Common myeloid progenitor, CD34-positive (primary cell): ENCODE data around the gene COX14.
"Not testable (repeated sequence)": the region's sequence is repeated elsewhere in the genome, so short reads cannot be mapped to it uniquely, and the experiment has no call there.

Experiments
- CTCF ChIA-PET: fragments of 350-600 bp; sonication (Branson Sonifier 250); formaldehyde crosslinking; loops from one replicate; lab custom pipeline; 2021; ENCODE audit warnings: antibody characterized with exemption; lab: Charles Lee
- POLR2A ChIA-PET: fragments of 350-600 bp; sonication (Branson Sonifier 250); formaldehyde crosslinking; loops from one replicate; lab custom pipeline; 2021; ENCODE audit warnings: antibody characterized with exemption; lab: Charles Lee
- DNase-seq, 3 donors: peaks; one replicate each; pipeline versions ENCODE4 v3.0.0 to v3.0.0-alpha.2; 2013
- H3K27ac ChIP-seq, 2 experiments: 1 replicate in 1 of 2; 2 replicates in 1 of 2; pipeline ENCODE4 v1.7.0; 2013; ENCODE audit warnings: inconsistent platforms in 2 of 2, low read length in 2 of 2, mild to moderate bottlenecking in 2 of 2, low read depth in 1 of 2, moderate library complexity in 1 of 2; ENCODE audit not compliant: severe bottlenecking in 2 of 2, insufficient read depth in 1 of 2, poor library complexity in 1 of 2
- H3K27me3 ChIP-seq, 5 experiments: replicated peaks in 2 of 5; 1 replicate in 3 of 5; 2 replicates in 2 of 5; pipeline versions ENCODE4 v1.6.1 to v1.7.0; 2013; ENCODE audit warnings: low read length in 4 of 5, mild to moderate bottlenecking in 2 of 5, moderate library complexity in 2 of 5, inconsistent platforms in 1 of 5; ENCODE audit not compliant: insufficient read depth in 5 of 5, control insufficient read depth in 4 of 5
- H3K36me3 ChIP-seq, 4 experiments: 1 replicate in 2 of 4; 2 replicates in 2 of 4; pipeline versions ENCODE4 v1.6.1 to v1.7.0; 2013; ENCODE audit warnings: low read length in 3 of 4, control low read depth in 1 of 4, mild to moderate bottlenecking in 1 of 4; ENCODE audit not compliant: control insufficient read depth in 4 of 4, insufficient read depth in 4 of 4
- H3K4me1 ChIP-seq, 4 experiments: 1 replicate in 3 of 4; 2 replicates in 1 of 4; pipeline versions ENCODE4 v1.6.1 to v1.7.1; 2013; ENCODE audit warnings: low read length in 3 of 4, mild to moderate bottlenecking in 3 of 4, control low read depth in 1 of 4, inconsistent platforms in 1 of 4, moderate library complexity in 1 of 4; ENCODE audit not compliant: control insufficient read depth in 4 of 4, insufficient read depth in 4 of 4; ENCODE audit errors: control extremely low read depth in 1 of 4
- H3K4me3 ChIP-seq, 7 experiments: 1 replicate in 4 of 7; 2 replicates in 3 of 7; pipeline versions ENCODE4 v1.5.1 to v1.7.0; 2013; ENCODE audit warnings: mild to moderate bottlenecking in 7 of 7, low read length in 6 of 7, moderate library complexity in 6 of 7, inconsistent platforms in 2 of 7, low read depth in 2 of 7, control low read depth in 1 of 7; ENCODE audit not compliant: insufficient read depth in 4 of 7, control insufficient read depth in 1 of 7; ENCODE audit errors: extremely low read depth in 1 of 7
- H3K9me3 ChIP-seq, 5 experiments: 1 replicate in 4 of 5; 2 replicates in 1 of 5; pipeline versions ENCODE4 v1.6.1 to v1.7.1; 2013; ENCODE audit warnings: low read length in 4 of 5, mild to moderate bottlenecking in 2 of 5, inconsistent platforms in 1 of 5, low read depth in 1 of 5, moderate library complexity in 1 of 5; ENCODE audit not compliant: control insufficient read depth in 4 of 5, insufficient read depth in 2 of 5; ENCODE audit errors: control extremely low read depth in 1 of 5
- WGBS: methylation state at CpG from one replicate; pipeline ENCODE4 v1.1.5; 2013; ENCODE audit not compliant: insufficient coverage; 5-methylcytosine and 5-hydroxymethylcytosine counted together

COX14 gene

DNA sequence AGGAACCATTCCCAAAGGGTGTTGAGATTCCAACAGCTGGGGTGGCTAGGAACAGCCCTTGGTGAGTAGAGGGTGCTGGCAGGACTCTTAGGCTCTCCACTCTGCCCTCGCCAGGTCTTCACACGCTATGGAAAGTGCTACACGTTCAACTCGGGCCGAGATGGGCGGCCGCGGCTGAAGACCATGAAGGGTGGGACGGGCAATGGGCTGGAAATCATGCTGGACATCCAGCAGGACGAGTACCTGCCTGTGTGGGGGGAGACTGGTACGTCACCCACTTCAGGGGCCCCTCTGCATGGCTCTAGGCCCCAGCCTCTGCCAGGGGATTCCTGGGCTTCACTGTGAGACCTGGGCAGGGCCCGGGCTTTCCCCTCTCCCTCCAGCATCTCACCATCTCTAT is 34.9 kb upstream of the COX14 start:
- Histone ChIP-seq H3K4me1 (peaks cover 0 to 10% (median 1%) of the 10 kb centered on the region in 4 experiments), H3K36me3 (no peaks in the 10 kb centered on the region), H3K9me3 (no peaks in the 10 kb centered on the region), H3K27me3 (peaks cover 0 to 3% (median 2%) of the 10 kb centered on the region in 5 experiments), H3K27ac (no peak overlapping the region), H3K4me3 (no peak overlapping the region)
- ChIA-PET CTCF (interaction anchor here (0.8 to 6.9 kb wide), 8 partner anchors 9 to 237 kb away, joined by 3 to 37 read pairs (median 4); partner anchors contain the start of gene COX14), POLR2A (no interaction called here)
- no peak for DNase-seq
- WGBS = 97% methylated on average over 12 of the region's 12 CpGs

DNA sequence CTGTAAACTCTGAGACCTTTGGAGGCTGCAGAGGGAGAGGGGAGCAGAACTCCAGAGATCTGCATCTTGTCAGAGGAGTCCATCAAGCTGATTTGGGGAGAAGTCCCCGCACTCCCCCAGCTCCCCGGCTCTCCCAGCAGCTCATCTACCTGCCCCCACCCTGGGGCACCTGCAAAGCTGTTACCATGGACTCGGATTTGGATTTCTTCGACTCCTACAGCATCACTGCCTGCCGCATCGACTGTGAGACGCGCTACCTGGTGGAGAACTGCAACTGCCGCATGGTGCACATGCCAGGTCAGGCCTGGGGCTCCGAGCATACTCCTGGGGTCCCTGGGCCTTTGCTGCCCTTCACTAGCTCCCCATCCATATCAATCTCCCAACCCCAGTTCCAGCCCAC is 33.8 kb upstream of the COX14 start:
- ChIA-PET POLR2A (no interaction called here), CTCF (interaction anchor here (0.6 to 6.9 kb wide), 13 partner anchors 9 to 363 kb away, joined by 3 to 33 read pairs (median 4); partner anchors contain the start of gene COX14)
- Histone ChIP-seq H3K9me3 (no peaks in the 10 kb centered on the region), H3K4me3 (no peak overlapping the region), H3K27ac (no peak overlapping the region), H3K27me3 (peaks cover 0 to 2% (median 0%) of the 10 kb centered on the region in 5 experiments), H3K4me1 (peaks cover 0 to 3% (median 0%) of the 10 kb centered on the region in 4 experiments), H3K36me3 (no peaks in the 10 kb centered on the region)
- no peak for DNase-seq
- WGBS = 94% methylated on average over 10 of the region's 10 CpGs

DNA sequence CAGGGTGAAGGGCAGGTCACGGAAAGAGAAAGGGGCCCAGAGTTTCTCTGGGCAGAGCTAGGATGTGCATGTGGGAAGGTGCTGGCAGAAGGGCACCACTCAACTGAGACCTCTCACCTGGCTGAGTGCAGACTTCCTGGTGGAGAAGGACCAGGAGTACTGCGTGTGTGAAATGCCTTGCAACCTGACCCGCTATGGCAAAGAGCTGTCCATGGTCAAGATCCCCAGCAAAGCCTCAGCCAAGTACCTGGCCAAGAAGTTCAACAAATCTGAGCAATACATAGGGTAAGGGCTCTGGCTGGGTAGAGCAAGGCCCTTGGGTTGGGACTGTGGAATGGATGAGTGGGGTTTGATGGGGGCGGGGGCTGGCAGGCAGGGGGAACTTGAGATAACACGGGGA is 32.3 kb upstream of the COX14 start:
- no peaks in the 10 kb centered on the region for H3K9me3 ChIP-seq
- WGBS = 100% methylated on average over 5 of the region's 5 CpGs
- no peaks in the 10 kb centered on the region for H3K36me3 ChIP-seq
- peaks cover 0 to 8% (median 5%) of the 10 kb centered on the region in 4 experiments for H3K4me1 ChIP-seq
- H3K27me3 ChIP-seq = peaks cover 0 to 2% (median 0%) of the 10 kb centered on the region in 5 experiments
- ChIA-PET POLR2A (interaction anchor here (0.5 kb wide), 1 partner anchor 949 kb away, joined by 4 read pairs; no protein-coding TSS in a partner anchor), CTCF (interaction anchor here (1.2 to 6.9 kb wide), 5 partner anchors 10 to 134 kb away, joined by 3 to 33 read pairs (median 11); partner anchors contain the start of gene COX14)
- H3K27ac ChIP-seq = no peak overlapping the region
- no peak overlapping the region for H3K4me3 ChIP-seq
- no peak for DNase-seq

DNA sequence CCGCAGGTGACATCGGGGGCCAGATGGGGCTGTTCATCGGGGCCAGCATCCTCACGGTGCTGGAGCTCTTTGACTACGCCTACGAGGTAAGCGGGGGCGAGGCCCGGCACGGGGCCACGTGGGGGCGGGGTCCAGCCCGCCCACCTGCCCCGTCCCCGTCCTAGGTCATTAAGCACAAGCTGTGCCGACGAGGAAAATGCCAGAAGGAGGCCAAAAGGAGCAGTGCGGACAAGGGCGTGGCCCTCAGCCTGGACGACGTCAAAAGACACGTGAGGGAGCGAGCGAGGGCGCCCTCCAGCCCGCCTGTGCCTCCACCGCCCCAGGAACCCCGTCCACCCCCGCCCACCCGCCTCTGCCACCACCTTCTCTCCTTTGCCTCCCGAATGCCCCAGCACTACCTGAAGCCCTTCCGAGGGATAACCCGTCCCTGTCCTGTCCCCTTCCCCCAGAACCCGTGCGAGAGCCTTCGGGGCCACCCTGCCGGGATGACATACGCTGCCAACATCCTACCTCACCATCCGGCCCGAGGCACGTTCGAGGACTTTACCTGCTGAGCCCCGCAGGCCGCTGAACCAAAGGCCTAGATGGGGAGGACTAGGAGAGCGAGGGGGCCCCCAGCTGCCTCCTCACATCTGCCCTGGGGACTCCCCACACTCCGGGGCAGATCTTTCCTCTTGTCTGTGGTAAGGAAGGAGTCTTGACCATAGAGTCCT is 30.8 kb upstream of the COX14 start:
- no peak for DNase-seq
- no peak overlapping the region for H3K4me3 ChIP-seq
- no peaks in the 10 kb centered on the region for H3K27me3 ChIP-seq
- no peaks in the 10 kb centered on the region for H3K9me3 ChIP-seq
- H3K4me1 ChIP-seq = peaks cover 4 to 15% (median 10%) of the 10 kb centered on the region in 4 experiments
- H3K27ac ChIP-seq = no peak overlapping the region
- ChIA-PET POLR2A (no interaction called here), CTCF (no interaction called here)
- no peaks in the 10 kb centered on the region for H3K36me3 ChIP-seq
- WGBS = 75% methylated on average over 27 of the region's 46 CpGs

DNA sequence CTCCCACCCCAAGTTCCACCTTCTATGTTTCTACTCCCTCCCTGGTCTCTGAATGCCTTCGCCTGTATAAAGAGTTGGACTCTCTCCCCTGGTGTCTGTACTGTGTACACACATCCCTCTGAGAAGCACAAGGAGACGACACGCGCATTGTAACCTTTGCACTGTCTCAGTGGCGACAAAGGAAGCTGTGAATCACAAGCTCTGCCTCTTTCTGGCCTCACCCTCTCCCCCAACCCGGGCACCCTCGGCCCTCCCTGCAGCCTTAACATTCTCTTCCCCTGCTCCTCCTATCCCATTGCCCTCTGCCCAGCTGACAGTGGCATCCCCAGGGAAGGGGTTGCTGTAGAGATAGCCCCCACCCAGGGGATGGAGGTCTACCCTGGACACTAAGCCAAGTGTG is 29.4 kb upstream of the COX14 start:
- H3K4me3 ChIP-seq = no peak overlapping the region
- peaks cover 9 to 12% (median 11%) of the 10 kb centered on the region in 4 experiments for H3K36me3 ChIP-seq
- ChIA-PET CTCF (interaction anchor here (0.6 to 10.4 kb wide), 7 partner anchors 9 to 233 kb away, joined by 3 to 168 read pairs (median 4); partner anchors contain the start of genes COX14 and GPD1), POLR2A (no interaction called here)
- WGBS = 98% methylated on average over 5 of the region's 7 CpGs
- no peaks in the 10 kb centered on the region for H3K27me3 ChIP-seq
- no peak overlapping the region for H3K27ac ChIP-seq
- DNase-seq = no peak
- peaks cover 4 to 15% (median 10%) of the 10 kb centered on the region in 4 experiments for H3K4me1 ChIP-seq
- no peaks in the 10 kb centered on the region for H3K9me3 ChIP-seq

DNA sequence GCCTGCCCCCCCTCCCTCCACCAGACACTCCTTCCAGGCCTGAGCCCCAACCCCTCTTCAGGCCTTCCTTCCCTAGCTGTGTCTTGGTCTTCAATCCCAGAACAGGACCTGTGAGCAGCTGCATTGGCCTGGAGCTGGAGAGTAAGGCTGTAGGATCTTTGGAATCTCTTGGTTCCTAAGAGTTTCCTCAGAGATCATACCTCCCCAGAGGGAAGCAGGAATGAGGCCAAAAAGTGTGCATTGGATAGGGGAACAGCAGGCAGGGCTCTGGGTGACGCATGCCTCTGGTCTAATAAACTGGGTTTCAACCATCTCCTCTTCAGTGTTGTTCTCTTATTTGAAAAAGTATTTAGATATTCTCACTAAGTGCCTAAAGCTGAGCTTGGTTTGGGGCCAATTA is 28.7 kb upstream of the COX14 start:
- Histone ChIP-seq H3K27ac (no peak overlapping the region), H3K36me3 (peaks cover 9 to 18% (median 14%) of the 10 kb centered on the region in 4 experiments), H3K4me1 (peaks cover 4 to 15% (median 10%) of the 10 kb centered on the region in 4 experiments), H3K9me3 (no peaks in the 10 kb centered on the region), H3K27me3 (no peaks in the 10 kb centered on the region), H3K4me3 (no peak overlapping the region)
- WGBS = 100% methylated on average over 1 of the region's 1 CpG
- ChIA-PET POLR2A (no interaction called here), CTCF (interaction anchor here (0.9 to 10.4 kb wide), 9 partner anchors 8 to 117 kb away, joined by 3 to 168 read pairs (median 4); partner anchors contain the start of genes COX14 and GPD1)
- no peak for DNase-seq

DNA sequence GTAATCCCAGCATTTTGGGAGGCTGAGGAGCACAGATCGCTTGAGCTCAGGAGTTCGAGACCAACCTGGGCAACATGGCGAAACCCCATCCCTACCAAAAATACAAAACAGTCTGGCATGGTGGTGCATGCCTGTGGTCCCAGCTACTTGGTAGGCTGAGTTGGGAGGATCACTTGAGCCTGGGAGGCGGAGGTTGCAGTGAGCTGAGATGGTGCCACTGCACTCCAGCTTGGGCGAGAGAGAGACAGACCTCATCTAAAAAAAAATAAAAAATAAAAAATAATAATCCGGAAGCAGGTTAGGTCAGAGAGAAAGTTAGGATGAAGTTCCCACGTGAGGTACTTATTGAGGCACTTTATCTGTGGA is 27.6 kb upstream of the COX14 start:
- ChIA-PET CTCF (interaction anchor here (0.6 to 10.4 kb wide), 14 partner anchors 10 to 240 kb away, joined by 3 to 168 read pairs (median 4); partner anchors contain the start of genes CERS5, COX14 and GPD1), POLR2A (interaction anchor here (0.6 to 1.8 kb wide), 4 partner anchors 28 to 93 kb away, joined by 3 to 10 read pairs (median 5); partner anchors contain the start of genes CERS5 and COX14)
- H3K27me3 ChIP-seq, H3K9me3 ChIP-seq, DNase-seq: not testable (repeated sequence)
- Histone ChIP-seq H3K4me1 (peaks cover 4 to 15% (median 10%) of the 10 kb centered on the region in 4 experiments), H3K36me3 (peaks cover 11 to 28% (median 21%) of the 10 kb centered on the region in 4 experiments), H3K27ac (peak overlapping the region; percentile 64 to 85), H3K4me3 (peak overlapping the region; percentile 21 to 99 (median 94))
- WGBS = 7% methylated on average over 3 of the region's 7 CpGs
